ENCODE data around the gene NPY2R.

The NPY2R gene, protein sequence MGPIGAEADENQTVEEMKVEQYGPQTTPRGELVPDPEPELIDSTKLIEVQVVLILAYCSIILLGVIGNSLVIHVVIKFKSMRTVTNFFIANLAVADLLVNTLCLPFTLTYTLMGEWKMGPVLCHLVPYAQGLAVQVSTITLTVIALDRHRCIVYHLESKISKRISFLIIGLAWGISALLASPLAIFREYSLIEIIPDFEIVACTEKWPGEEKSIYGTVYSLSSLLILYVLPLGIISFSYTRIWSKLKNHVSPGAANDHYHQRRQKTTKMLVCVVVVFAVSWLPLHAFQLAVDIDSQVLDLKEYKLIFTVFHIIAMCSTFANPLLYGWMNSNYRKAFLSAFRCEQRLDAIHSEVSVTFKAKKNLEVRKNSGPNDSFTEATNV

DNA sequence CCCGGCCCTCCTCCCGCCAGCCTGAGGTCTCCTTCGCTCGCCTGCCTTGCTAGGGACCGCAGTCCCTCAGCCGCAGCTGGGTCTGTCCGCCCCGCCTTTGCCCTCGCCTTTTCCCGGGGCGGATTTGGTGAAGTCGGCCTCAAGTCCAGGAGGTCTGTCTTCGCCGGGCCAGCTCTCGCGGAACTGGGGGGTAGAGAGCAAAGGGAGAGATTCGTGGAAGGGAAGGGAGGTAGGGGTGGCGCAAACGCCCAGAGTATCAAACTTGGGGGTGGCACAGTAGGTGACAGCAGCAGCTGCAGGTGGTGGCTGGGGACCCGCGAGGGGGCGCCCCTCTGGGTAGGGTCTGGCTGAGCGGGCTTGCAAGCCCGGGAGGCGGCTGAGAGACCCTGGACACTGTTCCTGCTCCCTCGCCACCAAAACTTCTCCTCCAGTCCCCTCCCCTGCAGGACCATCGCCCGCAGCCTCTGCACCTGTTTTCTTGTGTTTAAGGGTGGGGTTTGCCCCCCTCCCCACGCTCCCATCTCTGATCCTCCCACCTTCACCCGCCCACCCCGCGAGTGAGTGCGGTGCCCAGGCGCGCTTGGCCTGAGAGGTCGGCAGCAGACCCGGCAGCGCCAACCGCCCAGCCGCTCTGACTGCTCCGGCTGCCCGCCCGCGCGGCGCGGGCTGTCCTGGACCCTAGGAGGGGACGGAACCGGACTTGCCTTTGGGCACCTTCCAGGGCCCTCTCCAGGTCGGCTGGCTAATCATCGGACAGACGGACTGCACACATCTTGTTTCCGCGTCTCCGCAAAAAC is at the start of gene NPY2R:
Gene NPY2R (plus strand): TSS at position 379 of the 797 bp plus-strand sequence. CDS start 5,304 bp downstream, outside the sequence.
- TF ChIP-seq, protein P1, sequence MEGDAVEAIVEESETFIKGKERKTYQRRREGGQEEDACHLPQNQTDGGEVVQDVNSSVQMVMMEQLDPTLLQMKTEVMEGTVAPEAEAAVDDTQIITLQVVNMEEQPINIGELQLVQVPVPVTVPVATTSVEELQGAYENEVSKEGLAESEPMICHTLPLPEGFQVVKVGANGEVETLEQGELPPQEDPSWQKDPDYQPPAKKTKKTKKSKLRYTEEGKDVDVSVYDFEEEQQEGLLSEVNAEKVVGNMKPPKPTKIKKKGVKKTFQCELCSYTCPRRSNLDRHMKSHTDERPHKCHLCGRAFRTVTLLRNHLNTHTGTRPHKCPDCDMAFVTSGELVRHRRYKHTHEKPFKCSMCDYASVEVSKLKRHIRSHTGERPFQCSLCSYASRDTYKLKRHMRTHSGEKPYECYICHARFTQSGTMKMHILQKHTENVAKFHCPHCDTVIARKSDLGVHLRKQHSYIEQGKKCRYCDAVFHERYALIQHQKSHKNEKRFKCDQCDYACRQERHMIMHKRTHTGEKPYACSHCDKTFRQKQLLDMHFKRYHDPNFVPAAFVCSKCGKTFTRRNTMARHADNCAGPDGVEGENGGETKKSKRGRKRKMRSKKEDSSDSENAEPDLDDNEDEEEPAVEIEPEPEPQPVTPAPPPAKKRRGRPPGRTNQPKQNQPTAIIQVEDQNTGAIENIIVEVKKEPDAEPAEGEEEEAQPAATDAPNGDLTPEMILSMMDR (IDR thresholded peaks at IDR 0.05; ENCODE audit: control insufficient read depth, insufficient read depth, low read depth, low read length, missing control alignments): no peak
- H3K4me3 ChIP-seq (ENCODE audit: control insufficient read depth, low read depth, low read length): no peak within 1 kb of the TSS
- no peak for DNase-seq (ENCODE audit: low read depth)

DNA sequence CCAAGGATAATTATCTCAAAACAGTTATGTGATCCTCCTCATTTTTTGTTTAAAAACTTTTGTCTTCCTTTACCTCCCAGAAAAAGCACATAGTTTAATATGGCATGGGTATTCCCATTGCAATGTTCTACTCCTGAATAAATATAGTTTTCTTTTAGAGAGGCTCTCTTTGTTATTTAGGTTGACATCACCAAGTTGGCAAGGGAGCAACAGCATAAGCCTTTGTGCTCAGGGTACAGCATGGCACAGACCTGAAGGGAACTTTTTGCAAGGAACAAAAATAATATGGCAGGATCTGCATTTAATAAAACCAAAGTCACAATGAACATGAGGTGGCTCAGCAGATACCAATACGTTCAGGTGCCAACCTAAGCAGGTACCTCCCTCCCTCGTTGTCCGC is 47.1 kb upstream of the NPY2R start:
- no peak for DNase-seq (ENCODE audit: low read depth)

DNA sequence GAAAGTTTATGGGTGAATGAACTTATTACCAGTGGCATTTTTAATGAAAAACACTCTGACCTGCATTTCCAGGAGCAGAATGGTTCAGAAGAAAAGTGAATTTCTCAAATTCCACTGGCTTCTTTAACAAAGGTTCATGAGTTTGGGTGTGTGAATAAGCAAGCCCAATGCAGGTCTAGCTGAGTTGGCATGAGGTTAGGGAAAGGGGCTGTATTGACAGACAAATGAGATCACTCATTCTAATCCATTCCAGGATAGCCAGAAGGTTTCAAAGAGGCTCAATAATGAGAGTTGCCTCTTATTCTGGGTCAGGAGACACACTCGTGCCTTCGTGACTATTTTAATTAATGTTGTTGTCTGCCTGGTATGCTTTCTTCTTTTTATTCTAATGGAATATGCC is 43.7 kb upstream of the NPY2R start:
- no peak for DNase-seq (ENCODE audit: low read depth)
- TF ChIP-seq, protein P1 (IDR thresholded peaks at IDR 0.05; ENCODE audit: control insufficient read depth, insufficient read depth, low read depth, low read length, missing control alignments): no peak
- no peak overlapping the region for H3K4me3 ChIP-seq (ENCODE audit: control insufficient read depth, low read depth, low read length)

More for the DNA sequence above, 47.1 kb upstream of the NPY2R start:
- TF ChIP-seq, protein P1 (IDR thresholded peaks at IDR 0.05; ENCODE audit: control insufficient read depth, insufficient read depth, low read depth, low read length, missing control alignments): no peak
- no peak overlapping the region for H3K4me3 ChIP-seq (ENCODE audit: control insufficient read depth, low read depth, low read length)

DNA sequence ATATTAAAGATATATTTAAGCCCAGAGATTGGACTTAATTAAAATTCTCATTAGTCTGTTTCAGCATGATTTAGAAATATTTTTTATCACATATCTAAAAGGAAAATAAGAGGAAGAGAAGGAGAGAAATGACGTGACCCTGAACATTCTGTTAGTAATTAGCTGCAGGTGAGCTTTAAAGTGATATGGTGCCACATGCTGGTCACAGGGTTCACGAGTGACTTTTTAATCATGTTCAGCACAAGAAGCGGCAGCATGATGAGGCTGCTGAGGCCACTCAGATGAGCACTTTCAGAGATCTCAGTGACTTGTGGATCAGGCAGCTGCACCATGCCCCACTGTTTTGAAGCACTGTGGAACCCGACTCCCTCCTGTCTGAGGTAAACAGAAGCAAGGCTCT is 37.9 kb upstream of the NPY2R start:
- TF ChIP-seq, protein P1 (IDR thresholded peaks at IDR 0.05; ENCODE audit: control insufficient read depth, insufficient read depth, low read depth, low read length, missing control alignments): no peak

DNA sequence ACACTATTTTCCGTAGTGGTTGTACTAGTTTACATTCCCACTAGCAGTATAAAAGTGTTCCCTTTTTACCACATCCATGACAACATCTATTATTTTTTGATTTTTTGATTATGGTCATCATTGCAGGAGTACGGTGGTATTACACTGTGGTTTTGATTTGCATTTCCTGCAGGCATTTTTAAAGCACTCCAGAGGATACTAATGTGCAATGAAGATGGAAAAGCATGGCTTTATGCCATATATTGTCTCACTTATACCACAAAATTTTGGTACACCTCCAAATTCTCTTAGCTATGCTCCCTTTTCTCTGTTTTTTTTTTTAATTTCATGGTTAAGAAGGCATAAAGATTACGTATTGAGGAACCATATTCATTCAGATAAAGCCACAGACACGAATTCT is 35.1 kb upstream of the NPY2R start:
- TF ChIP-seq, protein P1 (IDR thresholded peaks at IDR 0.05; ENCODE audit: control insufficient read depth, insufficient read depth, low read depth, low read length, missing control alignments): no peak
- H3K4me3 ChIP-seq (ENCODE audit: control insufficient read depth, low read depth, low read length): no peak overlapping the region
- no peak for DNase-seq (ENCODE audit: low read depth)

More for the DNA sequence above, 37.9 kb upstream of the NPY2R start:
- no peak overlapping the region for H3K4me3 ChIP-seq (ENCODE audit: control insufficient read depth, low read depth, low read length)
- DNase-seq (ENCODE audit: low read depth): no peak

DNA sequence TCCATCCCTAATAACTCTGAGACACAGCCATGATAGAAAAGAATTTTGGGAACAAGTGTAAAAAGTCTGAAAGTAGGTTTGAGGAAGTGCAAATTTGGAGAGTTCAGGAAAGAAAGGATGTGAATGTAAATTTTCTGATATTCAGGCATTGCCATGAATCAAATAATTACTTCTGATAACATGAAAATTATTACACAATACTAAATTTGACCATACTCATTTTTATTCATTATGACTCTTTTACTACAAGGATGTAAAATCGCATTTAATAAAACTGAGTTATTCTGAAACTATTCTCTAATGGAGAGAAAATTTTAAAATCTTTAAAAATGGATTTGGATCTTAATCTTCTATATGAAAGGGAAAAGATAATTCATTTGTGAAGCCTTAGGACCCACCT is 33.8 kb upstream of the NPY2R start:
- TF ChIP-seq, protein P1 (IDR thresholded peaks at IDR 0.05; ENCODE audit: control insufficient read depth, insufficient read depth, low read depth, low read length, missing control alignments): no peak
- no peak overlapping the region for H3K4me3 ChIP-seq (ENCODE audit: control insufficient read depth, low read depth, low read length)
- DNase-seq (ENCODE audit: low read depth): no peak
